Gastrocnemius medialis (tissue), 4 donors: Measurements from ENCODE around the gene NTRK3. TPM values are rescaled to one million over a fixed set of nuclear protein-coding genes. Genes with fewer than 3 reads are reported as not detected.

Source experiments
- ATAC-seq, 2 donors: fragments of 150-250 bp; one replicate each; pipeline ENCODE4 v1.9.1; 2016
- DNase-seq, 2 donors: peaks; one replicate each; pipeline ENCODE4 v3.0.0-alpha.2; 2019
- H3K27ac ChIP-seq, 4 donors: fragments of 200-600 bp; sonication (generic); 1 replicate in 1 of 4; 2 replicates in 3 of 4; pipeline ENCODE4 v1.5.1; 2016 to 2018; ENCODE audit warnings: mild to moderate bottlenecking in 2 of 4, moderate library complexity in 1 of 4
- H3K27me3 ChIP-seq, 3 donors: fragments of 200-600 bp; sonication (generic) in 2 of 3; 1 replicate in 1 of 3; 2 replicates in 2 of 3; pipeline versions ENCODE4 v1.5.1 to v1.6.0; 2016 to 2019; ENCODE audit warnings: mild to moderate bottlenecking in 1 of 3, moderate library complexity in 1 of 3
- H3K36me3 ChIP-seq, 2 donors: fragments of 200-600 bp; sonication (generic) in 1 of 2; one replicate each; pipeline ENCODE4 v1.5.1; 2017 to 2018
- H3K4me1 ChIP-seq, 2 donors: fragments of 200-600 bp; sonication (generic) in 1 of 2; one replicate each; pipeline ENCODE4 v1.5.1; 2016 to 2017; ENCODE audit warnings: mild to moderate bottlenecking in 2 of 2
- H3K4me3 ChIP-seq, 4 donors: fragments of 200-600 bp; sonication (generic) in 3 of 4; 1 replicate in 1 of 4; 2 replicates in 3 of 4; pipeline ENCODE4 v1.5.1; 2016 to 2019; ENCODE audit warnings: mild to moderate bottlenecking in 2 of 4
- H3K9me3 ChIP-seq, 3 donors: fragments of 200-600 bp; sonication (generic) in 2 of 3; 1 replicate in 1 of 3; 2 replicates in 2 of 3; pipeline ENCODE4 v1.5.1; 2016 to 2019
- CTCF ChIP-seq, 5 experiments: fragments of 450-650 bp in 3 of 5; fragments of 200-600 bp in 2 of 5; sonication (generic) in 2 of 5; IDR thresholded peaks in 4 of 5; conservative IDR thresholded peaks in 1 of 5; 1 replicate in 4 of 5; 2 replicates in 1 of 5; pipeline ENCODE4 v1.5.1; 2016 to 2019; ENCODE audit warnings: antibody characterized with exemption in 5 of 5, mild to moderate bottlenecking in 3 of 5, moderate library complexity in 3 of 5
- POLR2A ChIP-seq, 2 donors: fragments of 450-650 bp; IDR thresholded peaks; one replicate each; pipeline ENCODE4 v1.6.1; 2017; ENCODE audit warnings: antibody characterized with exemption in 2 of 2, mild to moderate bottlenecking in 2 of 2, moderate library complexity in 2 of 2
- in situ Hi-C, 4 donors: fragments of 200-750 bp; cut with MboI; loops; one replicate each; pipeline versions ENCODE4 v1.15.0 to v1.8.0; 2017; ENCODE audit warnings: low sequenced_read_pairs in 4 of 4
- intact Hi-C: fragments of 100-400 bp; cut with DNase I; formaldehyde crosslinking; loops from one replicate; pipeline ENCODE4 v1.15.1; 2023; ENCODE audit warnings: low total_unique reads
- total RNA-seq, 4 donors: library from RNA; depleted of rRNA; stranded (reverse); fragments of >200 nt; gene quantifications; one replicate each; pipeline versions ENCODE4 v1.1.0 to v1.2.3, GENCODE V29; 2016

Gene NTRK3
- total RNA-seq, 4 donors from 2014 or later = 0.61 to 2.7 (median 0.77) TPM

GRCh38 chr15:88196961-88197360 lies 59.6 kb downstream of the NTRK3 start:
- Histone ChIP-seq H3K9me3 (no peaks in the 10 kb centered on the region), H3K27ac (no peak overlapping the region), H3K27me3 (no peaks in the 10 kb centered on the region), H3K4me1 (no peaks in the 10 kb centered on the region), H3K36me3 (no peaks in the 10 kb centered on the region), H3K4me3 (no peak overlapping the region)
- TF ChIP-seq CTCF (IDR thresholded peaks at IDR 0.05 in 4 of 5, conservative IDR thresholded peaks at IDR 0.05 in 1 of 5) = no peak
- in situ Hi-C loops (no loop called here), intact Hi-C loops (no loop called here)
- no peak for DNase-seq
- no peak for ATAC-seq

GRCh38 chr15:88194162-88194561 lies 62.4 kb downstream of the NTRK3 start:
- H3K27ac ChIP-seq = no peak overlapping the region
- ATAC-seq (no peak), DNase-seq (no peak)
- H3K4me3 ChIP-seq = no peak overlapping the region
- no peak for TF ChIP-seq POLR2A (IDR thresholded peaks at IDR 0.05)
- no peak for TF ChIP-seq CTCF (IDR thresholded peaks at IDR 0.05 in 4 of 5, conservative IDR thresholded peaks at IDR 0.05 in 1 of 5)
- in situ Hi-C loops (no loop called here), intact Hi-C loops (no loop called here)
- no peaks in the 10 kb centered on the region for H3K4me1 ChIP-seq
- no peaks in the 10 kb centered on the region for H3K27me3 ChIP-seq
- H3K36me3 ChIP-seq = no peaks in the 10 kb centered on the region
- H3K9me3 ChIP-seq = no peaks in the 10 kb centered on the region

GRCh38 chr15:88193415-88193814 lies 63.1 kb downstream of the NTRK3 start:
- Histone ChIP-seq H3K27ac (no peak overlapping the region), H3K27me3 (no peaks in the 10 kb centered on the region), H3K4me3 (no peak overlapping the region), H3K36me3 (no peaks in the 10 kb centered on the region), H3K9me3 (no peaks in the 10 kb centered on the region), H3K4me1 (no peaks in the 10 kb centered on the region)
- ATAC-seq = no peak
- in situ Hi-C loops = no loop called here
- TF ChIP-seq POLR2A (IDR thresholded peaks at IDR 0.05) (no peak), CTCF (IDR thresholded peaks at IDR 0.05 in 4 of 5, conservative IDR thresholded peaks at IDR 0.05 in 1 of 5) (no peak)
- intact Hi-C loops = no loop called here
- no peak for DNase-seq

- in situ Hi-C loops = no loop called here
Observed at GRCh38 chr15:88191812-88192165, 64.8 kb downstream of the NTRK3 start.

More at GRCh38 chr15:88191812-88192165, 64.8 kb downstream of the NTRK3 start:
- Histone ChIP-seq H3K4me1 (no peaks in the 10 kb centered on the region), H3K27ac (no peak overlapping the region), H3K9me3 (no peaks in the 10 kb centered on the region), H3K4me3 (no peak overlapping the region), H3K27me3 (no peaks in the 10 kb centered on the region), H3K36me3 (no peaks in the 10 kb centered on the region)
- no peak for ATAC-seq
- intact Hi-C loops = no loop called here
- no peak for DNase-seq
- TF ChIP-seq POLR2A (IDR thresholded peaks at IDR 0.05) (no peak), CTCF (IDR thresholded peaks at IDR 0.05 in 4 of 5, conservative IDR thresholded peaks at IDR 0.05 in 1 of 5) (no peak)
